HG03060 (cell line): ENCODE data around the gene SNHG17.
"Not testable (repeated sequence)": the region's sequence is repeated elsewhere in the genome, so short reads cannot be mapped to it uniquely, and the experiment has no call there.

Source experiments
- ATAC-seq: cut with Tn5 transposase; IDR thresholded peaks from one replicate; pipeline ENCODE4 v1.9.1; 2021; ENCODE audit warnings: low read depth, moderate number of reproducible peaks; ENCODE audit not compliant: unreplicated experiment

The SNHG17 gene

GRCh38 chr20:38421915-38422314, 13.2 kb downstream of the SNHG17 start:
- ATAC-seq, result no peak

GRCh38 chr20:38420388-38421085, 14.6 kb downstream of the SNHG17 start:
- no peak for ATAC-seq

GRCh38 chr20:38418509-38419204, 16.5 kb downstream of the SNHG17 start:
- ATAC-seq, result no peak

- ATAC-seq, result no peak
Measured at GRCh38 chr20:38414769-38415450, 20.2 kb downstream of the SNHG17 start.

GRCh38 chr20:38412877-38413577, 22.1 kb downstream of the SNHG17 start:
- ATAC-seq, result no peak

- not testable (repeated sequence) for ATAC-seq
Measured at GRCh38 chr20:38407822-38408221, 27.3 kb downstream of the SNHG17 start.

GRCh38 chr20:38407321-38407720, 27.8 kb downstream of the SNHG17 start:
- ATAC-seq, result no peak

- ATAC-seq, result no peak
Measured at GRCh38 chr20:38406476-38406875, 28.7 kb downstream of the SNHG17 start.

- no peak for ATAC-seq
Measured at GRCh38 chr20:38405132-38405531, 30.0 kb downstream of the SNHG17 start.

- ATAC-seq, result no peak
Measured at GRCh38 chr20:38404016-38404415, 31.1 kb downstream of the SNHG17 start.

- ATAC-seq, result no peak
Measured at GRCh38 chr20:38402816-38403215, 32.3 kb downstream of the SNHG17 start.

- ATAC-seq, result no peak
Measured at GRCh38 chr20:38402089-38402488, 33.0 kb downstream of the SNHG17 start.

- ATAC-seq, result not testable (repeated sequence)
Measured at GRCh38 chr20:38395751-38396395, 39.3 kb downstream of the SNHG17 start.

GRCh38 chr20:38395165-38395564, 40.0 kb downstream of the SNHG17 start:
- no peak for ATAC-seq

GRCh38 chr20:38393259-38393658, 41.9 kb downstream of the SNHG17 start:
- ATAC-seq, result no peak

- no peak for ATAC-seq
Measured at GRCh38 chr20:38392356-38392755, 42.8 kb downstream of the SNHG17 start.

GRCh38 chr20:38387953-38388352, 47.2 kb downstream of the SNHG17 start:
- no peak for ATAC-seq

GRCh38 chr20:38386851-38387250, 48.3 kb downstream of the SNHG17 start:
- ATAC-seq, result no peak

- no peak for ATAC-seq
Measured at GRCh38 chr20:38386004-38386403, 49.1 kb downstream of the SNHG17 start.

GRCh38 chr20:38383147-38383546, 52.0 kb downstream of the SNHG17 start:
- no peak for ATAC-seq
